ENCODE results near the gene FANCI. TPM values are rescaled to one million over a fixed set of nuclear protein-coding genes. Genes with fewer than 3 reads are reported as not detected.

The FANCI gene
- polyA plus RNA-seq, 2 donors: 6.6 to 10.4 TPM

- Histone ChIP-seq H3K36me3 (ENCODE audit: control insufficient read depth in 2 of 2, insufficient read depth in 2 of 2, low read length in 1 of 2) (peaks cover 16 to 46% of the 10 kb centered on the region in 2 donors), H3K27ac (ENCODE audit: low read depth in 2 of 2, low read length in 1 of 2) (no peak overlapping the region), H3K4me3 (ENCODE audit: low read depth in 1 of 2, low read length in 2 of 2) (no peak overlapping the region), H3K4me1 (ENCODE audit: control insufficient read depth in 2 of 2, insufficient read depth in 2 of 2, low read length in 1 of 2) (no peaks in the 10 kb centered on the region), H3K27me3 (ENCODE audit: control insufficient read depth in 1 of 2, insufficient read depth in 2 of 2, low read length in 2 of 2) (no peaks in the 10 kb centered on the region), H3K9me3 (ENCODE audit: control insufficient read depth in 2 of 2, insufficient read depth in 1 of 2, low read depth in 1 of 2, low read length in 1 of 2) (no peaks in the 10 kb centered on the region)
- WGBS, 2 donors: 67 to 71% methylated on average over 2 of the region's 2 CpGs
These were observed 71.7 kb downstream of the FANCI start for GRCh38 chr15:89315375-89315929.

- peaks cover 24 to 56% of the 10 kb centered on the region in 2 donors for H3K36me3 ChIP-seq (ENCODE audit: control insufficient read depth in 2 of 2, insufficient read depth in 2 of 2, low read length in 1 of 2)
- no peak overlapping the region for H3K27ac ChIP-seq (ENCODE audit: low read depth in 2 of 2, low read length in 1 of 2)
- no peaks in the 10 kb centered on the region for H3K9me3 ChIP-seq (ENCODE audit: control insufficient read depth in 2 of 2, insufficient read depth in 1 of 2, low read depth in 1 of 2, low read length in 1 of 2)
- H3K4me1 ChIP-seq (ENCODE audit: control insufficient read depth in 2 of 2, insufficient read depth in 2 of 2, low read length in 1 of 2): no peaks in the 10 kb centered on the region
- no peak overlapping the region for H3K4me3 ChIP-seq (ENCODE audit: low read depth in 1 of 2, low read length in 2 of 2)
- 89 to 91% methylated on average over 5 of the region's 5 CpGs for WGBS, 2 donors
- no peaks in the 10 kb centered on the region for H3K27me3 ChIP-seq (ENCODE audit: control insufficient read depth in 1 of 2, insufficient read depth in 2 of 2, low read length in 2 of 2)
These were observed 72.7 kb downstream of the FANCI start for GRCh38 chr15:89316504-89316903.

GRCh38 chr15:89317186-89317720 is 73.5 kb downstream of the FANCI start:
- Histone ChIP-seq H3K27ac (ENCODE audit: low read depth in 2 of 2, low read length in 1 of 2) (no peak overlapping the region), H3K4me3 (ENCODE audit: low read depth in 1 of 2, low read length in 2 of 2) (no peak overlapping the region), H3K4me1 (ENCODE audit: control insufficient read depth in 2 of 2, insufficient read depth in 2 of 2, low read length in 1 of 2) (no peaks in the 10 kb centered on the region), H3K27me3 (ENCODE audit: control insufficient read depth in 1 of 2, insufficient read depth in 2 of 2, low read length in 2 of 2) (no peaks in the 10 kb centered on the region), H3K9me3 (ENCODE audit: control insufficient read depth in 2 of 2, insufficient read depth in 1 of 2, low read depth in 1 of 2, low read length in 1 of 2) (no peaks in the 10 kb centered on the region), H3K36me3 (ENCODE audit: control insufficient read depth in 2 of 2, insufficient read depth in 2 of 2, low read length in 1 of 2) (peaks cover 31 to 63% of the 10 kb centered on the region in 2 donors)
- 75 to 80% methylated on average over 4 of the region's 4 CpGs for WGBS, 2 donors

GRCh38 chr15:89319678-89320077 is 75.9 kb downstream of the FANCI start:
- 92 to 93% methylated on average over 9 of the region's 9 CpGs for WGBS, 2 donors
- Histone ChIP-seq H3K27ac (ENCODE audit: low read depth in 2 of 2, low read length in 1 of 2) (no peak overlapping the region), H3K36me3 (ENCODE audit: control insufficient read depth in 2 of 2, insufficient read depth in 2 of 2, low read length in 1 of 2) (peaks cover 48 to 87% of the 10 kb centered on the region in 2 donors), H3K4me3 (ENCODE audit: low read depth in 1 of 2, low read length in 2 of 2) (no peak overlapping the region), H3K9me3 (ENCODE audit: control insufficient read depth in 2 of 2, insufficient read depth in 1 of 2, low read depth in 1 of 2, low read length in 1 of 2) (no peaks in the 10 kb centered on the region), H3K27me3 (ENCODE audit: control insufficient read depth in 1 of 2, insufficient read depth in 2 of 2, low read length in 2 of 2) (no peaks in the 10 kb centered on the region), H3K4me1 (ENCODE audit: control insufficient read depth in 2 of 2, insufficient read depth in 2 of 2, low read length in 1 of 2) (peaks cover 0 to 6% of the 10 kb centered on the region in 2 donors)

- H3K4me3 ChIP-seq (ENCODE audit: low read depth in 1 of 2, low read length in 2 of 2): no peak overlapping the region
- peaks cover 0 to 6% of the 10 kb centered on the region in 2 donors for H3K4me1 ChIP-seq (ENCODE audit: control insufficient read depth in 2 of 2, insufficient read depth in 2 of 2, low read length in 1 of 2)
- no peaks in the 10 kb centered on the region for H3K9me3 ChIP-seq (ENCODE audit: control insufficient read depth in 2 of 2, insufficient read depth in 1 of 2, low read depth in 1 of 2, low read length in 1 of 2)
- 91 to 92% methylated on average over 2 of the region's 2 CpGs for WGBS, 2 donors
- H3K36me3 ChIP-seq (ENCODE audit: control insufficient read depth in 2 of 2, insufficient read depth in 2 of 2, low read length in 1 of 2): peaks cover 50 to 87% of the 10 kb centered on the region in 2 donors
- H3K27ac ChIP-seq (ENCODE audit: low read depth in 2 of 2, low read length in 1 of 2): no peak overlapping the region
- no peaks in the 10 kb centered on the region for H3K27me3 ChIP-seq (ENCODE audit: control insufficient read depth in 1 of 2, insufficient read depth in 2 of 2, low read length in 2 of 2)
These were observed 76.4 kb downstream of the FANCI start for GRCh38 chr15:89320200-89320599.

- no peaks in the 10 kb centered on the region for H3K9me3 ChIP-seq (ENCODE audit: control insufficient read depth in 2 of 2, insufficient read depth in 1 of 2, low read depth in 1 of 2, low read length in 1 of 2)
- no peak overlapping the region for H3K4me3 ChIP-seq (ENCODE audit: low read depth in 1 of 2, low read length in 2 of 2)
- 78 to 83% methylated on average over 17 of the region's 17 CpGs for WGBS, 2 donors
- peaks cover 52 to 87% of the 10 kb centered on the region in 2 donors for H3K36me3 ChIP-seq (ENCODE audit: control insufficient read depth in 2 of 2, insufficient read depth in 2 of 2, low read length in 1 of 2)
- H3K27ac ChIP-seq (ENCODE audit: low read depth in 2 of 2, low read length in 1 of 2): no peak overlapping the region
- no peaks in the 10 kb centered on the region for H3K27me3 ChIP-seq (ENCODE audit: control insufficient read depth in 1 of 2, insufficient read depth in 2 of 2, low read length in 2 of 2)
- peaks cover 0 to 6% of the 10 kb centered on the region in 2 donors for H3K4me1 ChIP-seq (ENCODE audit: control insufficient read depth in 2 of 2, insufficient read depth in 2 of 2, low read length in 1 of 2)
These were observed 78.0 kb downstream of the FANCI start for GRCh38 chr15:89321521-89322410.

GRCh38 chr15:89322822-89323221 is 79.0 kb downstream of the FANCI start:
- Histone ChIP-seq H3K9me3 (ENCODE audit: control insufficient read depth in 2 of 2, insufficient read depth in 1 of 2, low read depth in 1 of 2, low read length in 1 of 2) (no peaks in the 10 kb centered on the region), H3K4me3 (ENCODE audit: low read depth in 1 of 2, low read length in 2 of 2) (no peak overlapping the region), H3K27ac (ENCODE audit: low read depth in 2 of 2, low read length in 1 of 2) (no peak overlapping the region), H3K4me1 (ENCODE audit: control insufficient read depth in 2 of 2, insufficient read depth in 2 of 2, low read length in 1 of 2) (peaks cover 5 to 6% of the 10 kb centered on the region in 2 donors), H3K36me3 (ENCODE audit: control insufficient read depth in 2 of 2, insufficient read depth in 2 of 2, low read length in 1 of 2) (peaks cover 57 to 91% of the 10 kb centered on the region in 2 donors), H3K27me3 (ENCODE audit: control insufficient read depth in 1 of 2, insufficient read depth in 2 of 2, low read length in 2 of 2) (no peaks in the 10 kb centered on the region)
- WGBS, 2 donors: 92 to 96% methylated on average over 15 of the region's 15 CpGs

- Histone ChIP-seq H3K27ac (ENCODE audit: low read depth in 2 of 2, low read length in 1 of 2) (no peak overlapping the region), H3K4me3 (ENCODE audit: low read depth in 1 of 2, low read length in 2 of 2) (no peak overlapping the region), H3K27me3 (ENCODE audit: control insufficient read depth in 1 of 2, insufficient read depth in 2 of 2, low read length in 2 of 2) (no peaks in the 10 kb centered on the region), H3K4me1 (ENCODE audit: control insufficient read depth in 2 of 2, insufficient read depth in 2 of 2, low read length in 1 of 2) (peaks cover 5 to 7% of the 10 kb centered on the region in 2 donors), H3K9me3 (ENCODE audit: control insufficient read depth in 2 of 2, insufficient read depth in 1 of 2, low read depth in 1 of 2, low read length in 1 of 2) (no peaks in the 10 kb centered on the region), H3K36me3 (ENCODE audit: control insufficient read depth in 2 of 2, insufficient read depth in 2 of 2, low read length in 1 of 2) (peaks cover 66 to 93% of the 10 kb centered on the region in 2 donors)
- 79 to 84% methylated on average over 6 of the region's 6 CpGs for WGBS, 2 donors
These were observed 80.0 kb downstream of the FANCI start for GRCh38 chr15:89323825-89324224.

GRCh38 chr15:89325039-89325803 is 81.4 kb downstream of the FANCI start:
- Histone ChIP-seq H3K27ac (ENCODE audit: low read depth in 2 of 2, low read length in 1 of 2) (no peak overlapping the region), H3K9me3 (ENCODE audit: control insufficient read depth in 2 of 2, insufficient read depth in 1 of 2, low read depth in 1 of 2, low read length in 1 of 2) (no peaks in the 10 kb centered on the region), H3K27me3 (ENCODE audit: control insufficient read depth in 1 of 2, insufficient read depth in 2 of 2, low read length in 2 of 2) (no peaks in the 10 kb centered on the region), H3K4me1 (ENCODE audit: control insufficient read depth in 2 of 2, insufficient read depth in 2 of 2, low read length in 1 of 2) (peaks cover 5 to 13% of the 10 kb centered on the region in 2 donors), H3K4me3 (ENCODE audit: low read depth in 1 of 2, low read length in 2 of 2) (no peak overlapping the region), H3K36me3 (ENCODE audit: control insufficient read depth in 2 of 2, insufficient read depth in 2 of 2, low read length in 1 of 2) (peaks cover 70 to 92% of the 10 kb centered on the region in 2 donors)
- 94 to 98% methylated on average over 11 of the region's 11 CpGs for WGBS, 2 donors
